T-cell (primary cell): ENCODE results near the gene IL15RA. TPM values are rescaled to one million over a fixed set of nuclear protein-coding genes. Genes with fewer than 3 reads are reported as not detected.

Source experiments
- ATAC-seq, 4 experiments: fragments of 200-7000 bp in 3 of 4; fragments of 150-1000 bp in 1 of 4; cut with Tn5 transposase; replicated peaks in 1 of 4; 1 replicate in 3 of 4; 2 replicates in 1 of 4; pipeline ENCODE4 v1.10.0; 2021; ENCODE audit warnings: moderate library complexity in 3 of 4, mild to moderate bottlenecking in 2 of 4, moderate number of reproducible peaks in 1 of 4
- CTCF ChIA-PET, 2 donors: fragments of 300-600 bp; sonication (Branson Sonifier 250); formaldehyde crosslinking; loops; one replicate each; lab custom pipeline; 2022; ENCODE audit warnings: antibody characterized with exemption in 2 of 2; lab: Charles Lee
- POLR2A ChIA-PET, 2 donors: fragments of 300-600 bp; sonication (Branson Sonifier 250); formaldehyde crosslinking; loops; one replicate each; lab custom pipeline; 2022; ENCODE audit warnings: antibody characterized with exemption in 2 of 2; lab: Charles Lee
- DNase-seq, 35 experiments: peaks; one replicate each; pipeline versions ENCODE4 v3.0.0 to v3.0.0-alpha.2; 2013 to 2023
- H3K27ac ChIP-seq: one replicate; pipeline ENCODE4 v1.5.1; 2013; ENCODE audit warnings: low read length
- H3K27me3 ChIP-seq, 2 experiments: replicated peaks in 1 of 2; 1 replicate in 1 of 2; 2 replicates in 1 of 2; pipeline versions ENCODE4 v1.6.1 to v1.7.0; 2013; ENCODE audit warnings: low read length in 1 of 2, mixed read lengths in 1 of 2; ENCODE audit not compliant: control insufficient read depth in 2 of 2, insufficient read depth in 2 of 2; ENCODE audit errors: extremely low read depth in 1 of 2
- H3K36me3 ChIP-seq, 2 donors: 1 replicate in 1 of 2; 2 replicates in 1 of 2; pipeline versions ENCODE4 v1.6.1 to v1.7.0; 2013; ENCODE audit warnings: low read length in 1 of 2; ENCODE audit not compliant: control insufficient read depth in 2 of 2, insufficient read depth in 1 of 2; ENCODE audit errors: extremely low read depth in 1 of 2
- H3K4me1 ChIP-seq, 2 experiments: 1 replicate in 1 of 2; 2 replicates in 1 of 2; pipeline versions ENCODE4 v1.6.1 to v1.7.0; 2013; ENCODE audit warnings: low read length in 2 of 2, mixed read lengths in 1 of 2; ENCODE audit not compliant: insufficient read depth in 2 of 2, control insufficient read depth in 1 of 2; ENCODE audit errors: extremely low read depth in 1 of 2
- H3K4me3 ChIP-seq, 2 donors: 1 replicate in 1 of 2; 2 replicates in 1 of 2; pipeline versions ENCODE4 v1.5.1 to v1.7.0; 2013; ENCODE audit warnings: mild to moderate bottlenecking in 2 of 2, low read length in 1 of 2, moderate library complexity in 1 of 2; ENCODE audit not compliant: control insufficient read depth in 1 of 2; ENCODE audit errors: extremely low read depth in 1 of 2
- H3K9me3 ChIP-seq: 2 replicates; pipeline ENCODE4 v1.7.0; 2013
- H3K27ac Mint-ChIP-seq, 2 donors: one replicate each; pipeline ENCODE4 v1.8.0; 2020 to 2021; ENCODE audit warnings: mild to moderate bottlenecking in 2 of 2, mixed read lengths in 2 of 2
- H3K27me3 Mint-ChIP-seq, 2 donors: one replicate each; pipeline ENCODE4 v1.8.0; 2021 to 2022; ENCODE audit warnings: mixed read lengths in 2 of 2
- H3K36me3 Mint-ChIP-seq: one replicate; pipeline ENCODE4 v1.8.0; 2021; ENCODE audit warnings: mixed read lengths
- H3K4me1 Mint-ChIP-seq, 3 donors: one replicate each; pipeline ENCODE4 v1.8.0; 2020 to 2022; ENCODE audit warnings: mixed read lengths in 3 of 3, mild to moderate bottlenecking in 1 of 3
- H3K4me3 Mint-ChIP-seq, 3 donors: one replicate each; pipeline ENCODE4 v1.8.0; 2020 to 2022; ENCODE audit warnings: mild to moderate bottlenecking in 3 of 3, mixed read lengths in 3 of 3, moderate library complexity in 3 of 3
- H3K9me3 Mint-ChIP-seq, 3 donors: one replicate each; pipeline ENCODE4 v1.8.0; 2020 to 2022; ENCODE audit warnings: mixed read lengths in 3 of 3
- WGBS: methylation state at CpG from one replicate; pipeline ENCODE4 v1.1.5; 2013; ENCODE audit warnings: missing lambda C conversion rate; ENCODE audit not compliant: insufficient coverage; 5-methylcytosine and 5-hydroxymethylcytosine counted together
- total RNA-seq, 35 experiments: library from RNA in 6 of 35; stranded (reverse) in 6 of 35; fragments of 120-200 nt in 1 of 35; gene quantifications; one replicate each; pipeline versions ENCODE4 v1.2.1 to v1.2.4 and lab custom pipeline; 2013 to 2026

The IL15RA gene
- total RNA-seq, 5 donors from 2014 or later (not counting 1 experiment from before 2014, with no cell fraction given), result 10.1 to 18.2 (median 10.8) TPM

DNA sequence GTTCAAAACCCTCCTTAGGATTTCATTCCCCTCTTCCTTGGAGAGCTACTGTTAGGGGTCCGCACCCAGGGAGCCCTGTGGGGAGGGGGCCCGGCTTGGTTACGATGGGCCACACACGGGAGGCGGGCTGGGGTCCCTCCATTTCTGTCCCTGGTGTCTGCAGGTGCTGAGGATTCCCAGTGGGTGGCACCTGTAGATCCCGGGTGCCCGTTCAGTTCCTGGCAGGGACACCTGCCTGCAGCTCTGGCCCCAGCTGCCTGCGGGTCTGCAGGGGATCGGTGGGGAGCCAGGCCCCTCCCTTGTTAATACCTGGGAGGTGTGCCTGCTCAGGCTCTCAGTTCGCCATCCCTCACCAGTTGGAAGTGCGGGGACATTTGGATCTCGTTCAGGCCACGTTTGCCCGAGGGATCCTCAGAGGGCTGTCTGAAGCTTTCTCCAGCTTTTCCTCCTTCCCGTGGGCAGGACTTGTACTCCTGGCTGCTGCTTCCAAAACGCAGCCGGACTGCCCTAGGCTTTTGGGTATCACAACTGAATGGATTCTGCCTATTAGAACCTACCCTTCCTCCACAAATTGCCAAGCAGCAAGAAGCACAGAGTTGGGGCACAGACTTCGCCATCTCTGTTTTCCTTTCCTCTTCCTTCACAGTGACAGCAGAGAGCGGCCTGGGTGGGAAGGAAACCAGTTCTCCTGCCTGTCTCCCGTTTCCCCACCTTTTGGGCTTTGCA is 22.3 kb upstream of the IL15RA start:
- Mint-ChIP-seq H3K9me3 (no peaks in the 10 kb centered on the region), H3K4me3 (no peak overlapping the region), H3K27me3 (peaks cover 3 to 14% of the 10 kb centered on the region in 2 donors), H3K36me3 (no peaks in the 10 kb centered on the region), H3K4me1 (peaks cover 9 to 21% (median 17%) of the 10 kb centered on the region in 3 donors), H3K27ac (no peak overlapping the region)
- H3K27ac ChIP-seq, result no peak overlapping the region
- 74% methylated on average over 11 of the region's 20 CpGs for WGBS
- no peak for DNase-seq
- peaks cover 2 to 4% of the 10 kb centered on the region in 2 experiments for H3K4me1 ChIP-seq
- ChIA-PET POLR2A (interaction anchor here (0.5 to 0.6 kb wide), 2 partner anchors 114 to 140 kb away, joined by 3 read pairs; no protein-coding TSS in a partner anchor), CTCF (no interaction called here)
- H3K27me3 ChIP-seq, result peaks cover 0 to 21% of the 10 kb centered on the region in 2 experiments
- no peak overlapping the region for H3K4me3 ChIP-seq
- ATAC-seq, result no peak
- no peaks in the 10 kb centered on the region for H3K36me3 ChIP-seq
- no peaks in the 10 kb centered on the region for H3K9me3 ChIP-seq

DNA sequence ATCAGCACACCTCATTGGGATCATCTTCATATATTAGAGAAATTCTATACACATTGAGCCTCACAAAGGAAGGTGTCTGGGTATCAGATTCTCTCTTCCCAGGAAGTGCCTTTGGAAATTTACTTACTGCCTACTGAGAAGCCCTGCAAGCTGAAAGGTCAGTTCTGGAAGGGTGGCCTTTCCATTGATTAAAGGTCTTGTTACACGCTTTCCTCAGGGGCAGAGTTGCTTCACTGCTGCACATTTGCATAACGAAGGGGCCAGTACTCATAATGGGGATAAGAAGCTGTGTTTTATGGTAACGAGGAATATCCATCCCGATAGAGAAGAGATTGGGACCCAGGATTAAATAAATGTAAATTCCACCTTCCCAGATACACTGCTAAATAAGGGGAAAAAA is 19.4 kb upstream of the IL15RA start:
- 86% methylated on average over 1 of the region's 4 CpGs for WGBS
- Mint-ChIP-seq H3K4me3 (no peak overlapping the region), H3K27ac (no peak overlapping the region), H3K27me3 (peaks cover 4 to 11% of the 10 kb centered on the region in 2 donors), H3K36me3 (peaks cover 6% of the 10 kb centered on the region), H3K4me1 (peaks cover 5 to 15% (median 12%) of the 10 kb centered on the region in 3 donors), H3K9me3 (peaks cover 0 to 11% (median 6%) of the 10 kb centered on the region in 3 donors)
- no peak for ATAC-seq
- no peaks in the 10 kb centered on the region for H3K36me3 ChIP-seq
- no peak for DNase-seq
- no peaks in the 10 kb centered on the region for H3K9me3 ChIP-seq
- peaks cover 2% of the 10 kb centered on the region in 2 experiments for H3K4me1 ChIP-seq
- no peak overlapping the region for H3K27ac ChIP-seq
- ChIA-PET POLR2A (no interaction called here), CTCF (no interaction called here)
- no peak overlapping the region for H3K4me3 ChIP-seq
- H3K27me3 ChIP-seq, result peaks cover 0 to 21% of the 10 kb centered on the region in 2 experiments

DNA sequence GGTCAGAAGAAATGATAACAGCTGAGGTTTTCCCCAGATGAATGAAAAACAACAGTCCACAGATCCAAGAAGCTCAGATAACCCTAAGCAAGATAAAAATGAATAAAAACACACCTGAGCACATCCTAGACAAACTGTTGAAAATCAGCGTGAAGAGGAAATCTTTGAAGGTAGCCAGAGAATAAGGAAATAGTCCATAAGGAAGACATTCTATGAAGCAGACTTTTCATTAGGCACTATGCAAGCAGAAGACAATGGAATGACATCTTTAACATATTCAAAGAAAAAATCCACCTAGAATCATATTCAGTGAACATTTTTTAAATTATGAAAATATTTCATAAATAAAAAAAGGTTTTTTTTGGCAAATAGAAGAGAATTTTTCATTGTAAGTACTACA is 15.1 kb upstream of the IL15RA start:
- WGBS, result no CpG with 5 or more reads among the region's 1 CpG
- no peaks in the 10 kb centered on the region for H3K36me3 ChIP-seq
- no peaks in the 10 kb centered on the region for H3K9me3 ChIP-seq
- no peak overlapping the region for H3K27ac ChIP-seq
- POLR2A ChIA-PET, result no interaction called here
- Mint-ChIP-seq H3K27me3 (peaks cover 3 to 4% of the 10 kb centered on the region in 2 donors), H3K4me1 (peaks cover 7 to 8% (median 8%) of the 10 kb centered on the region in 3 donors), H3K4me3 (no peak overlapping the region), H3K36me3 (peaks cover 6% of the 10 kb centered on the region), H3K27ac (no peak overlapping the region), H3K9me3 (peaks cover 4 to 18% (median 6%) of the 10 kb centered on the region in 3 donors)
- CTCF ChIA-PET, result no interaction called here
- ATAC-seq (no peak), DNase-seq (no peak)
- no peaks in the 10 kb centered on the region for H3K4me1 ChIP-seq
- no peak overlapping the region for H3K4me3 ChIP-seq
- H3K27me3 ChIP-seq, result peaks cover 0 to 5% of the 10 kb centered on the region in 2 experiments

- no peak overlapping the region for H3K27ac ChIP-seq
- H3K9me3 ChIP-seq, result no peaks in the 10 kb centered on the region
- H3K4me3 ChIP-seq, result no peak overlapping the region
- no peaks in the 10 kb centered on the region for H3K36me3 ChIP-seq
- no peak overlapping the region for H3K27ac Mint-ChIP-seq
- H3K36me3 Mint-ChIP-seq, result peaks cover 6% of the 10 kb centered on the region
- H3K27me3 ChIP-seq, result peaks cover 0 to 5% of the 10 kb centered on the region in 2 experiments
- POLR2A ChIA-PET, result no interaction called here
- CTCF ChIA-PET, result no interaction called here
- ATAC-seq, result no peak
- H3K4me1 ChIP-seq, result no peaks in the 10 kb centered on the region
- peaks cover 4 to 18% (median 6%) of the 10 kb centered on the region in 3 donors for H3K9me3 Mint-ChIP-seq
- peaks cover 3 to 4% of the 10 kb centered on the region in 2 donors for H3K27me3 Mint-ChIP-seq
- peaks cover 7 to 8% (median 8%) of the 10 kb centered on the region in 3 donors for H3K4me1 Mint-ChIP-seq
- DNase-seq, result no peak
- H3K4me3 Mint-ChIP-seq, result no peak overlapping the region
Observed at GRCh38 chr10:5991708-5992107, 14.4 kb upstream of the IL15RA start.

- ATAC-seq, result no peak
- Mint-ChIP-seq H3K36me3 (peaks cover 6% of the 10 kb centered on the region), H3K27me3 (peaks cover 0 to 2% of the 10 kb centered on the region in 2 donors), H3K27ac (no peak overlapping the region), H3K4me1 (peaks cover 7 to 8% (median 8%) of the 10 kb centered on the region in 3 donors), H3K9me3 (peaks cover 4 to 18% (median 6%) of the 10 kb centered on the region in 3 donors), H3K4me3 (no peak overlapping the region)
- Histone ChIP-seq H3K4me3 (no peak overlapping the region), H3K36me3 (no peaks in the 10 kb centered on the region), H3K4me1 (no peaks in the 10 kb centered on the region), H3K27me3 (no peaks in the 10 kb centered on the region), H3K27ac (no peak overlapping the region), H3K9me3 (no peaks in the 10 kb centered on the region)
- ChIA-PET POLR2A (no interaction called here), CTCF (no interaction called here)
- no peak for DNase-seq
- no CpG with 5 or more reads among the region's 2 CpGs for WGBS
Observed at GRCh38 chr10:5989756-5990155, 12.4 kb upstream of the IL15RA start.

- no peaks in the 10 kb centered on the region for H3K9me3 ChIP-seq
- Mint-ChIP-seq H3K27ac (no peak overlapping the region), H3K36me3 (peaks cover 6% of the 10 kb centered on the region), H3K4me3 (no peak overlapping the region), H3K9me3 (peaks cover 4 to 15% (median 6%) of the 10 kb centered on the region in 3 donors), H3K4me1 (peaks cover 7 to 8% (median 8%) of the 10 kb centered on the region in 3 donors), H3K27me3 (peaks cover 0 to 2% of the 10 kb centered on the region in 2 donors)
- no peak for DNase-seq
- no peak overlapping the region for H3K4me3 ChIP-seq
- H3K27me3 ChIP-seq, result no peaks in the 10 kb centered on the region
- no peaks in the 10 kb centered on the region for H3K36me3 ChIP-seq
- ChIA-PET CTCF (interaction anchor here in 1 of 2 donors (0.8 kb wide), 1 partner anchor 63 kb away, joined by 4 read pairs; no protein-coding TSS in a partner anchor), POLR2A (no interaction called here)
- no peaks in the 10 kb centered on the region for H3K4me1 ChIP-seq
- no peak for ATAC-seq
- WGBS, result 96% methylated on average over 7 of the region's 10 CpGs
- no peak overlapping the region for H3K27ac ChIP-seq
Observed at GRCh38 chr10:5988336-5988920, 11.1 kb upstream of the IL15RA start.
